ENCODE measurements around the gene MLLT6. TPM values are rescaled to one million over a fixed set of nuclear protein-coding genes. Genes with fewer than 3 reads are reported as not detected.

The MLLT6 gene
- total and polyA plus RNA-seq, 10 of the 15 experiments (the other 5 are each of a cell fraction or from before 2014, with no cell fraction given): 4.8 to 105 (median 36.3) TPM

DNA sequence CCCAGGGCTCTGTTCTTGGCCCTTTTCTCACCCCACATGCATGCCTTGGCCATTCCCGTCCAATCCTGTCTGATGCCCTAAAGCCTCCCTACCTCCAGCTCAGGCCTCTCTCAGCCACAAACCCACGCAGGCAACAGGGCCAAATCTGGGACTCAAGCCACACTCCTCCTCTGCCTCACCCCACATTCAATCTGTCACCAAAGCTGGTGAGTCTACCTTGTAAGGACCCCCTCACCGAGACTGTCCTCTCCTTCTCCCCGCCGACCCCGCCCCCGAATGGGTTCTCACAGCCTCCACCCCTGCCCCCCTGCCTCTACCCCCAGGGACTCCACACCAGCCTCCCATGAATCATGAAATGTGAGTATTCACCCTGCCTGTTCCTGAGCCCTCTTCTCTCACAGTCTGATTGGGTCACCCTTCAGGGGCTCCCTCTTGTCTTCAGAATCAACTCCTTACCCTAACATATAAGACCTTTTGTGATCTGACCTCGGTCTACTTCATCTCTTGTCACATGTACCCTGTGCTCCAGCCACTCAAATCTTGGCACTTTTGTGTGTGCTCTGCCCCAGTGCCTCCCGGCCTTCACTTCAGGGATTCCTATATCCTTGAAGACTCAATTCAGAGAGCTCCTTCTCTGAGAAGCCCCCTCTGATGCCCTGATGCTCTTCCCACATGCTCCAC is 41.0 kb upstream of the MLLT6 start:
- Histone ChIP-seq H4K20me1 (ENCODE audit: control insufficient read depth, insufficient read depth) (no peaks in the 10 kb centered on the region), H3K4me1 (ENCODE audit: control insufficient read depth, insufficient read depth, low read length) (peaks cover under 1% of the 10 kb centered on the region; the same call in 1 of the 2 replicates), H3K4me3 (no peak overlapping the region), H2AFZ (ENCODE audit: control insufficient read depth, low read depth, low read length) (no peak overlapping the region), H3K4me2 (ENCODE audit: control insufficient read depth, insufficient read depth) (no peak overlapping the region), H3K79me2 (ENCODE audit: control insufficient read depth, insufficient read depth, low read length) (no peaks in the 10 kb centered on the region), H3K9ac (ENCODE audit: control insufficient read depth, insufficient read depth, low read length) (no peak overlapping the region), H3K36me3 (ENCODE audit: control insufficient read depth in 2 of 2, insufficient read depth in 2 of 2, low read length in 1 of 2) (no peaks in the 10 kb centered on the region), H3K27ac (ENCODE audit: control insufficient read depth, insufficient read depth) (no peak overlapping the region), H3K27me3 (replicated peaks in 1 of 2; ENCODE audit: control insufficient read depth in 2 of 2, insufficient read depth in 2 of 2, low read length in 1 of 2) (no peaks in the 10 kb centered on the region; a peak in 2 of 4 replicates), H3K9me3 (replicated peaks; ENCODE audit: control insufficient read depth, insufficient read depth, low read length) (no peaks in the 10 kb centered on the region)
- FAIRE-seq: no peak
- no peak for DNase-seq (ENCODE audit: low read depth, low spot score)
- ChIA-PET CTCF (interaction anchor here (0.6 to 14.9 kb wide), 32 partner anchors 8 to 315 kb away, joined by 3 to 492 read pairs (median 6); partner anchors contain the start of genes EPOP and SRCIN1), POLR2A (interaction anchor here (0.6 to 3.4 kb wide), 4 partner anchors 9 to 299 kb away, joined by 3 to 15 read pairs (median 4); no protein-coding TSS in a partner anchor), RAD21 (ENCODE audit: unreplicated experiment) (interaction anchor here (0.5 to 13.5 kb wide), 17 partner anchors 10 to 408 kb away, joined by 3 to 294 read pairs (median 6); partner anchors contain the start of gene SRCIN1), SMC1A (ENCODE audit: uncharacterized antibody, unreplicated experiment) (interaction anchor here (0.8 to 10.8 kb wide), 16 partner anchors 9 to 240 kb away, joined by 3 to 227 read pairs (median 6); partner anchors contain the start of gene SRCIN1)
- in situ Hi-C loops (cut with MboI) (loop anchor here (5.0 kb wide), 2 partner anchors 172 to 232 kb away; no protein-coding TSS in a partner anchor), intact Hi-C loops (cut with micrococcal nuclease; ENCODE audit: unreplicated experiment) (loop anchor here (1.0 to 2.0 kb wide), 2 partner anchors 73 to 106 kb away; no protein-coding TSS in a partner anchor)
- WGBS (ENCODE audit: insufficient coverage, insufficient replicate concordance, low lambda C conversion rate, missing lambda C conversion rate): 35% methylated on average over 9 of the region's 9 CpGs
- ATAC-seq: no peak
- BruUV-seq (replicated peaks): no TSS peak
- TF ChIP-seq POLR2A (IDR thresholded peaks at IDR 0.05; ENCODE audit: low read depth, low read length): no peak
- TF ChIP-seq, protein P1, sequence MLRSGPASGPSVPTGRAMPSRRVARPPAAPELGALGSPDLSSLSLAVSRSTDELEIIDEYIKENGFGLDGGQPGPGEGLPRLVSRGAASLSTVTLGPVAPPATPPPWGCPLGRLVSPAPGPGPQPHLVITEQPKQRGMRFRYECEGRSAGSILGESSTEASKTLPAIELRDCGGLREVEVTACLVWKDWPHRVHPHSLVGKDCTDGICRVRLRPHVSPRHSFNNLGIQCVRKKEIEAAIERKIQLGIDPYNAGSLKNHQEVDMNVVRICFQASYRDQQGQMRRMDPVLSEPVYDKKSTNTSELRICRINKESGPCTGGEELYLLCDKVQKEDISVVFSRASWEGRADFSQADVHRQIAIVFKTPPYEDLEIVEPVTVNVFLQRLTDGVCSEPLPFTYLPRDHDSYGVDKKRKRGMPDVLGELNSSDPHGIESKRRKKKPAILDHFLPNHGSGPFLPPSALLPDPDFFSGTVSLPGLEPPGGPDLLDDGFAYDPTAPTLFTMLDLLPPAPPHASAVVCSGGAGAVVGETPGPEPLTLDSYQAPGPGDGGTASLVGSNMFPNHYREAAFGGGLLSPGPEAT (IDR thresholded peaks at IDR 0.05; ENCODE audit: low read depth): no peak
- TF ChIP-seq, protein P2, sequence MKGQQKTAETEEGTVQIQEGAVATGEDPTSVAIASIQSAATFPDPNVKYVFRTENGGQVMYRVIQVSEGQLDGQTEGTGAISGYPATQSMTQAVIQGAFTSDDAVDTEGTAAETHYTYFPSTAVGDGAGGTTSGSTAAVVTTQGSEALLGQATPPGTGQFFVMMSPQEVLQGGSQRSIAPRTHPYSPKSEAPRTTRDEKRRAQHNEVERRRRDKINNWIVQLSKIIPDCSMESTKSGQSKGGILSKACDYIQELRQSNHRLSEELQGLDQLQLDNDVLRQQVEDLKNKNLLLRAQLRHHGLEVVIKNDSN (IDR thresholded peaks at IDR 0.05; ENCODE audit: borderline replicate concordance, extremely low read length, insufficient read depth, low read depth, low read length): no peak
- TF ChIP-seq, protein P3, sequence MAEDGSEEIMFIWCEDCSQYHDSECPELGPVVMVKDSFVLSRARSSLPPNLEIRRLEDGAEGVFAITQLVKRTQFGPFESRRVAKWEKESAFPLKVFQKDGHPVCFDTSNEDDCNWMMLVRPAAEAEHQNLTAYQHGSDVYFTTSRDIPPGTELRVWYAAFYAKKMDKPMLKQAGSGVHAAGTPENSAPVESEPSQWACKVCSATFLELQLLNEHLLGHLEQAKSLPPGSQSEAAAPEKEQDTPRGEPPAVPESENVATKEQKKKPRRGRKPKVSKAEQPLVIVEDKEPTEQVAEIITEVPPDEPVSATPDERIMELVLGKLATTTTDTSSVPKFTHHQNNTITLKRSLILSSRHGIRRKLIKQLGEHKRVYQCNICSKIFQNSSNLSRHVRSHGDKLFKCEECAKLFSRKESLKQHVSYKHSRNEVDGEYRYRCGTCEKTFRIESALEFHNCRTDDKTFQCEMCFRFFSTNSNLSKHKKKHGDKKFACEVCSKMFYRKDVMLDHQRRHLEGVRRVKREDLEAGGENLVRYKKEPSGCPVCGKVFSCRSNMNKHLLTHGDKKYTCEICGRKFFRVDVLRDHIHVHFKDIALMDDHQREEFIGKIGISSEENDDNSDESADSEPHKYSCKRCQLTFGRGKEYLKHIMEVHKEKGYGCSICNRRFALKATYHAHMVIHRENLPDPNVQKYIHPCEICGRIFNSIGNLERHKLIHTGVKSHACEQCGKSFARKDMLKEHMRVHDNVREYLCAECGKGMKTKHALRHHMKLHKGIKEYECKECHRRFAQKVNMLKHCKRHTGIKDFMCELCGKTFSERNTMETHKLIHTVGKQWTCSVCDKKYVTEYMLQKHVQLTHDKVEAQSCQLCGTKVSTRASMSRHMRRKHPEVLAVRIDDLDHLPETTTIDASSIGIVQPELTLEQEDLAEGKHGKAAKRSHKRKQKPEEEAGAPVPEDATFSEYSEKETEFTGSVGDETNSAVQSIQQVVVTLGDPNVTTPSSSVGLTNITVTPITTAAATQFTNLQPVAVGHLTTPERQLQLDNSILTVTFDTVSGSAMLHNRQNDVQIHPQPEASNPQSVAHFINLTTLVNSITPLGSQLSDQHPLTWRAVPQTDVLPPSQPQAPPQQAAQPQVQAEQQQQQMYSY (CRISPR knock-in tag; IDR thresholded peaks at IDR 0.05): no peak
- TF ChIP-seq, protein P4, sequence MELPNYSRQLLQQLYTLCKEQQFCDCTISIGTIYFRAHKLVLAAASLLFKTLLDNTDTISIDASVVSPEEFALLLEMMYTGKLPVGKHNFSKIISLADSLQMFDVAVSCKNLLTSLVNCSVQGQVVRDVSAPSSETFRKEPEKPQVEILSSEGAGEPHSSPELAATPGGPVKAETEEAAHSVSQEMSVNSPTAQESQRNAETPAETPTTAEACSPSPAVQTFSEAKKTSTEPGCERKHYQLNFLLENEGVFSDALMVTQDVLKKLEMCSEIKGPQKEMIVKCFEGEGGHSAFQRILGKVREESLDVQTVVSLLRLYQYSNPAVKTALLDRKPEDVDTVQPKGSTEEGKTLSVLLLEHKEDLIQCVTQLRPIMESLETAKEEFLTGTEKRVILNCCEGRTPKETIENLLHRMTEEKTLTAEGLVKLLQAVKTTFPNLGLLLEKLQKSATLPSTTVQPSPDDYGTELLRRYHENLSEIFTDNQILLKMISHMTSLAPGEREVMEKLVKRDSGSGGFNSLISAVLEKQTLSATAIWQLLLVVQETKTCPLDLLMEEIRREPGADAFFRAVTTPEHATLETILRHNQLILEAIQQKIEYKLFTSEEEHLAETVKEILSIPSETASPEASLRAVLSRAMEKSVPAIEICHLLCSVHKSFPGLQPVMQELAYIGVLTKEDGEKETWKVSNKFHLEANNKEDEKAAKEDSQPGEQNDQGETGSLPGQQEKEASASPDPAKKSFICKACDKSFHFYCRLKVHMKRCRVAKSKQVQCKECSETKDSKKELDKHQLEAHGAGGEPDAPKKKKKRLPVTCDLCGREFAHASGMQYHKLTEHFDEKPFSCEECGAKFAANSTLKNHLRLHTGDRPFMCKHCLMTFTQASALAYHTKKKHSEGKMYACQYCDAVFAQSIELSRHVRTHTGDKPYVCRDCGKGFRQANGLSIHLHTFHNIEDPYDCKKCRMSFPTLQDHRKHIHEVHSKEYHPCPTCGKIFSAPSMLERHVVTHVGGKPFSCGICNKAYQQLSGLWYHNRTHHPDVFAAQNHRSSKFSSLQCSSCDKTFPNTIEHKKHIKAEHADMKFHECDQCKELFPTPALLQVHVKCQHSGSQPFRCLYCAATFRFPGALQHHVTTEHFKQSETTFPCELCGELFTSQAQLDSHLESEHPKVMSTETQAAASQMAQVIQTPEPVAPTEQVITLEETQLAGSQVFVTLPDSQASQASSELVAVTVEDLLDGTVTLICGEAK (IDR thresholded peaks at IDR 0.05; ENCODE audit: borderline replicate concordance): no peak
- TF ChIP-seq CBX3 (IDR thresholded peaks at IDR 0.05; ENCODE audit: borderline replicate concordance, low read depth): no peak
- TF ChIP-seq, protein P5, sequence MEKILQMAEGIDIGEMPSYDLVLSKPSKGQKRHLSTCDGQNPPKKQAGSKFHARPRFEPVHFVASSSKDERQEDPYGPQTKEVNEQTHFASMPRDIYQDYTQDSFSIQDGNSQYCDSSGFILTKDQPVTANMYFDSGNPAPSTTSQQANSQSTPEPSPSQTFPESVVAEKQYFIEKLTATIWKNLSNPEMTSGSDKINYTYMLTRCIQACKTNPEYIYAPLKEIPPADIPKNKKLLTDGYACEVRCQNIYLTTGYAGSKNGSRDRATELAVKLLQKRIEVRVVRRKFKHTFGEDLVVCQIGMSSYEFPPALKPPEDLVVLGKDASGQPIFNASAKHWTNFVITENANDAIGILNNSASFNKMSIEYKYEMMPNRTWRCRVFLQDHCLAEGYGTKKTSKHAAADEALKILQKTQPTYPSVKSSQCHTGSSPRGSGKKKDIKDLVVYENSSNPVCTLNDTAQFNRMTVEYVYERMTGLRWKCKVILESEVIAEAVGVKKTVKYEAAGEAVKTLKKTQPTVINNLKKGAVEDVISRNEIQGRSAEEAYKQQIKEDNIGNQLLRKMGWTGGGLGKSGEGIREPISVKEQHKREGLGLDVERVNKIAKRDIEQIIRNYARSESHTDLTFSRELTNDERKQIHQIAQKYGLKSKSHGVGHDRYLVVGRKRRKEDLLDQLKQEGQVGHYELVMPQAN (conservative IDR thresholded peaks at IDR 0.05): no peak
